ENCODE data around the gene SIX1. TPM values are rescaled to one million over a fixed set of nuclear protein-coding genes. Genes with fewer than 3 reads are reported as not detected.
A peak's percentile ranks its signal among the peaks of the same experiment; 100 is the strongest.

Gene SIX1
- total and polyA plus RNA-seq, 2 of the 4 experiments (the other 2 are of a cell fraction): 7.7 to 15.0 TPM

DNA sequence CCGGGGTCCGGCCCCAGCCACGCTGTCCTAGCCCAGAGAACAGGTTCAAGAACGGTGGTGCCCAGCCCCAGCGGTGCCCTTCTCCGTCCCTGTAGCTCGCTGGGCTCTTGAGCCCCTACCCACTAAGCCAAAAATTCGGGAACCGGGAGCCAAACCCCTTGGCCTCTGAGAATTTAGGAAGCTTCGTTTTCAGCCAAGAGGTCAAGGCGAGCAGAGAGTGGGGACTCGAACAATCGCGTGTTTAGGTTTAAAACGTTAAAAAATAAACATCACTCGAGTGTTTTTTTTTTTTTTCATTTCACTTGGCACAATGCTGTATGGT lies 6.2 kb downstream of the SIX1 start:
- H3K79me1 ChIP-seq (ENCODE audit: low read depth in 1 of 2, low read length in 2 of 2): peaks cover 23 to 58% of the 10 kb centered on the region in 2 experiments
- peak overlapping the region; percentile 68 for H2AK9ac ChIP-seq (replicated peaks; ENCODE audit: low read depth, low read length, poor library complexity)
- intact Hi-C loops (cut with micrococcal nuclease): no loop called here
- TF ChIP-seq RCOR1 (IDR thresholded peaks at IDR 0.05; ENCODE audit: insufficient replicate concordance, low read length): no peak
- no peak for TF ChIP-seq NFE2L2 (IDR thresholded peaks at IDR 0.05; ENCODE audit: low read depth, low read length)
- TF ChIP-seq POLR2A (IDR thresholded peaks at IDR 0.05; ENCODE audit: low read depth, low read length): no peak
- TF ChIP-seq RAD21 (IDR thresholded peaks at IDR 0.05; ENCODE audit: low read length): no peak
- no peak for TF ChIP-seq CHD1 (IDR thresholded peaks at IDR 0.05; ENCODE audit: low read depth, low read length)
- no peak for TF ChIP-seq MAFK (IDR thresholded peaks at IDR 0.05; ENCODE audit: low read depth, low read length)
- no peak for TF ChIP-seq SMC3 (IDR thresholded peaks at IDR 0.05; ENCODE audit: low read depth, low read length)
- TF ChIP-seq, protein P1, sequence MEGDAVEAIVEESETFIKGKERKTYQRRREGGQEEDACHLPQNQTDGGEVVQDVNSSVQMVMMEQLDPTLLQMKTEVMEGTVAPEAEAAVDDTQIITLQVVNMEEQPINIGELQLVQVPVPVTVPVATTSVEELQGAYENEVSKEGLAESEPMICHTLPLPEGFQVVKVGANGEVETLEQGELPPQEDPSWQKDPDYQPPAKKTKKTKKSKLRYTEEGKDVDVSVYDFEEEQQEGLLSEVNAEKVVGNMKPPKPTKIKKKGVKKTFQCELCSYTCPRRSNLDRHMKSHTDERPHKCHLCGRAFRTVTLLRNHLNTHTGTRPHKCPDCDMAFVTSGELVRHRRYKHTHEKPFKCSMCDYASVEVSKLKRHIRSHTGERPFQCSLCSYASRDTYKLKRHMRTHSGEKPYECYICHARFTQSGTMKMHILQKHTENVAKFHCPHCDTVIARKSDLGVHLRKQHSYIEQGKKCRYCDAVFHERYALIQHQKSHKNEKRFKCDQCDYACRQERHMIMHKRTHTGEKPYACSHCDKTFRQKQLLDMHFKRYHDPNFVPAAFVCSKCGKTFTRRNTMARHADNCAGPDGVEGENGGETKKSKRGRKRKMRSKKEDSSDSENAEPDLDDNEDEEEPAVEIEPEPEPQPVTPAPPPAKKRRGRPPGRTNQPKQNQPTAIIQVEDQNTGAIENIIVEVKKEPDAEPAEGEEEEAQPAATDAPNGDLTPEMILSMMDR (conservative IDR thresholded peaks at IDR 0.05; ENCODE audit: low read depth, low read length): no peak
- no peak for TF ChIP-seq MAZ (IDR thresholded peaks at IDR 0.05; ENCODE audit: borderline replicate concordance, low read depth, low read length)
- no peak for TF ChIP-seq BHLHE40 (IDR thresholded peaks at IDR 0.05; ENCODE audit: low read depth, low read length)
- TF ChIP-seq MXI1 (IDR thresholded peaks at IDR 0.05; ENCODE audit: borderline replicate concordance, low read depth, low read length): no peak
- H3K4me2 ChIP-seq (ENCODE audit: low read depth, low read length): no peak overlapping the region
- H2AFZ ChIP-seq (replicated peaks; ENCODE audit: low read length, poor library complexity): peak overlapping the region; percentile 59
- peaks cover 7% of the 10 kb centered on the region; the same call in 1 of the 2 replicates for H3K9me1 ChIP-seq (ENCODE audit: insufficient read depth, low read length)
- H3K36me3 ChIP-seq (ENCODE audit: control insufficient read depth, insufficient read depth, low read length): peaks cover 44% of the 10 kb centered on the region
- H2BK15ac ChIP-seq (ENCODE audit: low read depth, low read length): no peak overlapping the region
- no peak overlapping the region for H2BK120ac ChIP-seq (ENCODE audit: low read depth, low read length)
- H3K4me1 ChIP-seq (ENCODE audit: control insufficient read depth, insufficient read depth, low read length): peaks cover 15% of the 10 kb centered on the region
- H3K56ac ChIP-seq (ENCODE audit: extremely low read depth, insufficient read depth, low read length): no peak overlapping the region
- no peak overlapping the region for H3K18ac ChIP-seq (ENCODE audit: low read depth, low read length)
- ChIA-PET POLR2A (ENCODE audit: unreplicated experiment) (no interaction called here), CTCF (interaction anchor here (0.6 to 1.5 kb wide), 5 partner anchors 13 to 870 kb away, joined by 3 to 5 read pairs (median 3); no protein-coding TSS in a partner anchor)
- ATAC-seq (ENCODE audit: low read depth) (no peak), DNase-seq (no peak)
- H3K4ac ChIP-seq (ENCODE audit: low read depth, low read length): no peak overlapping the region
- no peak overlapping the region for H2BK5ac ChIP-seq (ENCODE audit: low read depth, low read length, poor library complexity, severe bottlenecking)
- H4K91ac ChIP-seq (ENCODE audit: insufficient read depth, low read depth, low read length): no peak overlapping the region
- H2AK5ac ChIP-seq (ENCODE audit: low read depth, low read length): no peak overlapping the region
- WGBS, 2 experiments (ENCODE audit: extremely low coverage in 2 of 2, insufficient read length in 1 of 2): 50% methylated on average over 2 of the region's 16 CpGs; no CpG with 5 or more reads in 1 of the 2 experiments
- H2BK20ac ChIP-seq (ENCODE audit: low read depth, low read length): no peak overlapping the region
- H4K5ac ChIP-seq (ENCODE audit: low read depth, low read length): no peak overlapping the region
- 0 out of 2 replicates have a peak overlapping the region, but pooled peaks have one; percentile 5 for H3K27ac ChIP-seq (ENCODE audit: insufficient read depth, low read length)
- no TSS peak for BruUV-seq (replicated peaks)
- in situ Hi-C loops (cut with MboI; ENCODE audit: low sequenced_read_pairs): loop anchor here (25.0 kb wide), 2 partner anchors 344 to 919 kb away; partner anchors contain the start of genes SLC38A6 and TRMT5
- no peak overlapping the region for H3K4me3 ChIP-seq (ENCODE audit: insufficient read depth, low read depth, low read length)
- H4K20me1 ChIP-seq (ENCODE audit: insufficient read depth, low read length): peaks cover 28% of the 10 kb centered on the region
- peak overlapping the region; percentile 41 to 43; a peak in 2 of 4 replicates for H4K8ac ChIP-seq (ENCODE audit: low read depth in 2 of 2, low read length in 2 of 2)
- no peaks in the 10 kb centered on the region for H3K27me3 ChIP-seq (ENCODE audit: control insufficient read depth, insufficient read depth, low read length)
- H3K14ac ChIP-seq (replicated peaks; ENCODE audit: low read depth, low read length): no peak overlapping the region
- no peaks in the 10 kb centered on the region for H3K9me3 ChIP-seq (ENCODE audit: control insufficient read depth, insufficient read depth, low read length)
- no peak overlapping the region; the same call in 1 of the 2 replicates for H3K9ac ChIP-seq (ENCODE audit: low read depth, low read length)
- dilution Hi-C loops (cut with HindIII; ENCODE audit: low sequenced_read_pairs, unreplicated experiment): loop anchor here (25.0 kb wide), 1 partner anchor 394 kb away; no protein-coding TSS in a partner anchor
- H3K23ac ChIP-seq (ENCODE audit: low read depth, low read length): peak overlapping the region; percentile 54; the same call in 1 of the 2 replicates
